GM19395 (cell line): ENCODE data around the gene PHF3.
A peak's percentile ranks its signal among the peaks of the same experiment; 100 is the strongest.

Experiments
- ATAC-seq: cut with Tn5 transposase; IDR thresholded peaks from one replicate; pipeline ENCODE4 v1.9.1; 2021; ENCODE audit warnings: mild to moderate bottlenecking, moderate library complexity; ENCODE audit not compliant: unreplicated experiment

PHF3 gene

GRCh38 chr6:63644668-63645326, 9.2 kb downstream of the PHF3 start:
- ATAC-seq, result no peak

- no peak for ATAC-seq
These were observed 13.7 kb downstream of the PHF3 start for GRCh38 chr6:63649269-63649668.

- no peak for ATAC-seq
These were observed 14.3 kb downstream of the PHF3 start for GRCh38 chr6:63649847-63650265.

- ATAC-seq, result no peak
These were observed 17.4 kb downstream of the PHF3 start for GRCh38 chr6:63652980-63653379.

- ATAC-seq, result no peak
These were observed 25.2 kb downstream of the PHF3 start for GRCh38 chr6:63660757-63661156.

- ATAC-seq, result no peak
These were observed 26.2 kb downstream of the PHF3 start for GRCh38 chr6:63661769-63662168.

- no peak for ATAC-seq
These were observed 27.7 kb downstream of the PHF3 start for GRCh38 chr6:63663147-63663955.

GRCh38 chr6:63663956-63664281, 28.3 kb downstream of the PHF3 start:
- ATAC-seq, result no peak

GRCh38 chr6:63671098-63671754, 35.6 kb downstream of the PHF3 start:
- ATAC-seq, result no peak

GRCh38 chr6:63672582-63673129, 37.1 kb downstream of the PHF3 start:
- peak; percentile 53 for ATAC-seq

GRCh38 chr6:63673692-63674091, 38.1 kb downstream of the PHF3 start:
- no peak for ATAC-seq

- ATAC-seq, result no peak
These were observed 39.0 kb downstream of the PHF3 start for GRCh38 chr6:63674635-63675034.

GRCh38 chr6:63675138-63675537, 39.5 kb downstream of the PHF3 start:
- ATAC-seq, result no peak

- no peak for ATAC-seq
These were observed 41.0 kb downstream of the PHF3 start for GRCh38 chr6:63676412-63677114.

- ATAC-seq, result no peak
These were observed 41.7 kb downstream of the PHF3 start for GRCh38 chr6:63677282-63677681.

GRCh38 chr6:63683071-63683603, 47.5 kb downstream of the PHF3 start:
- peak; percentile 34 for ATAC-seq

- peak; percentile 92 for ATAC-seq
These were observed 50.1 kb downstream of the PHF3 start for GRCh38 chr6:63685446-63686379.

GRCh38 chr6:63689421-63689820, 53.8 kb downstream of the PHF3 start:
- no peak for ATAC-seq

- no peak for ATAC-seq
These were observed 54.6 kb downstream of the PHF3 start for GRCh38 chr6:63690221-63690620.

GRCh38 chr6:63705707-63706106, 70.1 kb downstream of the PHF3 start:
- no peak for ATAC-seq
